ENCODE results near the gene LNX1.

Gene LNX1

DNA sequence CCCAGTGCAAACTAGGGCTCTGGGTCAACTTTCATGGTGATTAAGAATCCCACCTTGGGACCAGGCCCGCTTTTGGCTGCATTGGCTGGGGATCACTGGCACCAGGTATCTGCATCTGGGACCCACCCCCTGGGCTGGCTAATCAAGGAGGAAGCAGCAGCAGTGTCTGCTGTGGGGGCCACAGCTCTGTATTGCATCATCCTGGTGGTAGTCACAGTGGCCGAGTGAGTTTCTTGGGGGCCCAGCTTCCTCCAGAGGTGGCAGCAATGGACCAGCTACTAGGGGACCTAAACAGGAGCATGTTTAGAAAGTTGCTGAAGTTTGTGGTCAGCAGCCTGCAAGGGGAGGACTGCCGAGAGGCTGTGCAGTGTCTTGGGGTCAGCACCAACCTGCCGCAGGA is 15.7 kb downstream of the LNX1 start:
- in situ Hi-C loops (cut with MboI; ENCODE audit: low sequenced_read_pairs) = no loop called here

DNA sequence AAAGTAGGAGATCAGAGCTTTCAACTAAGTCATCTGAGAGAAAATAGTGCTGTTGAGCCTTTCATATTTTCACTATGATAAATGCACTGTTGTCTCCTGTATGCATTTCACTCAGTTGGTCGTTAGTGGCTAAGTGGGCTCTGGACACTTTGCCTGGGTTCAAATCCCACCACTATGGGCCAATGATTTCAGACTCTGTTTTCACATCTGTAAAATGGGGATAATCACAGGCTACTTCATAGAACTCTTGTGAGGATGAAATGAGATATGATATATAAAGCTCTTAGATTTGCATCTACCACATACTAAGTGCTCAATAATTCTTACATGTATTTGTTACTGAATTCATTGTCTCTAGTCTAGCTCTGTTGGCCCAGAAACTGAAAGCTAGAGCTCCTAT is 16.8 kb downstream of the LNX1 start:
- in situ Hi-C loops (cut with MboI; ENCODE audit: low sequenced_read_pairs) = no loop called here

DNA sequence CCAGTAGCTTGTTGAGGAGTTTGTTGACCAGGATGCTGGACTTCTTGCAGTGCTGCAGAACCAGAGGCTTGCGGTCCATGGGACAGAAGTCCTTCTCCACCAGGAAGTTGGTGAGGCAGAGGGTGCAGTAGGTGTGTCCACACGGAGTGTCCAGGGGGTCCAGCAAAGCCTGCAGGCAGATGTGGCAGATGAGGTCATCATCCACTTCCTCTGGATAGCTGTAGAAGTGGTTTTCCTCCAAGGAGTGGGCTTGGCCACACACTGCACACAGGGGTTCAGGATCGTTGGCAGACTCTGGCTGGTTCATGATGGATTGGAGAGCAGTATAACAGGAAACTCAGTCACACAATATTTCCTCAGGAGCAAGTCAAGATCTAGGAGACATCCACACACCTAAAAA is 17.6 kb downstream of the LNX1 start:
- in situ Hi-C loops (cut with MboI; ENCODE audit: low sequenced_read_pairs) = no loop called here

DNA sequence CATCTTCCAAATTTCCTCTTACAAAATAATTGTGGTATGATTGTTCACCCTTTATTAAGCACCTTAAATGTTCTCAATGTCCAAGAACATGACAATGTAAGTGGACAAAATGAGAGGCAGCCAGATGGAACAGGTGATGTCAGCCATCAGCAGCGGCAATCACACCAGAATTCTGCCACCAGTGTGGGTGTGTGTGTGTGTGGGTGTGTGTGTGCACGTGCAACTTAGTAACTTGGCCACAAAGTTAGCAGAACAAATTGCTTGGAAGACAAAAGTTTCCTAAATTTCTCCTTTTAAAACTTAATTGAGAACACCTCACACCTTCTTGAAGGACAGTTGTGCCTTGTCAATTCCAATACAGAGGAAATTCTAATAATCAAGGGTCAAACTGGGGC is 18.7 kb downstream of the LNX1 start:
- in situ Hi-C loops (cut with MboI; ENCODE audit: low sequenced_read_pairs) = no loop called here

DNA sequence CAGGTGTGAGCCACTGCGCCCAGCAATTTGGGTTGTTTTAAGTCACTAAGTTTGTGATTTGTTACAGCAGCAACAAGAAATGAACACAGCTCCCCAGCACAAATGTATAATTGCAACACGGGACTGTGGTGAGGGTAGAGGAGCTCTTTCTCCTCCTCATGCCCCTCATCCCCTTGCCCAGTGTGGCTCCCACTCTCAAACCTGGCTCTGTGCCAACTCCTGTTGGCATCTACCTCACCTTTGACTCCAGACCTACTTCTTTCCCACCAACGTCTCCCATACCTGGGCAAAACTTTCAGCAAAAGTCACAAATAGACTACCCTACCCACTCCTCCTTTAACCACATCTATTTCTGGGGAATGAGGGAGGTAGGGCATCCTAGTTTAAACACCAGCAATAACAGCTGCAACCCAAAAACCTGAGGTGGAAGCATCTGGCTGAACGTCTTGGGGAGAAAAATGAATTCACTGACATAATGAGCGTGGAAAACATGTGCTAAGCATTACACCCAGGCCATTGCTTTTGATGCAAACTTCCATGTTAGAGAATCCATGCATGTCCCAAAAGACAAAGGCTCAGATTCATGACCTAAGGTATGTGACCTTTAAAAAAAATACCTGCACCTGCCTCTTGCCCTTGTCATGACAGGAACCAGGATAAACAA is 19.2 kb downstream of the LNX1 start:
- in situ Hi-C loops (cut with MboI; ENCODE audit: low sequenced_read_pairs) = no loop called here

DNA sequence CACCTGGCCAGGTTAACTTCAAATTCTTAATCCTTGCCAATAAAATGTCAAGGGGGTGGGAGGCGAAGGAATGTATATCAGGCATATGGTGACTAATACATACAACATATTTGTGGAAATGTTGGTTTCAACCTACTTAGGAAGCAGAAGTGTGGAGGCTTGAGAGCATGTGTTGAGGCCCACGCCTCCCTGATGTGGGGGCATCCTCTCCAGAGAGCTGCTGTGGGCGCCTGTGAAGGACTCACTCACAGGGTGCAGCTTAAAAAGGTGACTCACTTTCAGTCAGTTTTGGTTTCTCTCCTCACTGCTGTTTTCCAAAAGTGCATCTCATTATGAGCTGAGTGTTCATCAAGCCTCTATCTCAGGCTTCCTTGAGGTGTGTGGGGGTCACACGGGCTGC is 27.5 kb downstream of the LNX1 start:
- in situ Hi-C loops (cut with MboI; ENCODE audit: low sequenced_read_pairs) = no loop called here

DNA sequence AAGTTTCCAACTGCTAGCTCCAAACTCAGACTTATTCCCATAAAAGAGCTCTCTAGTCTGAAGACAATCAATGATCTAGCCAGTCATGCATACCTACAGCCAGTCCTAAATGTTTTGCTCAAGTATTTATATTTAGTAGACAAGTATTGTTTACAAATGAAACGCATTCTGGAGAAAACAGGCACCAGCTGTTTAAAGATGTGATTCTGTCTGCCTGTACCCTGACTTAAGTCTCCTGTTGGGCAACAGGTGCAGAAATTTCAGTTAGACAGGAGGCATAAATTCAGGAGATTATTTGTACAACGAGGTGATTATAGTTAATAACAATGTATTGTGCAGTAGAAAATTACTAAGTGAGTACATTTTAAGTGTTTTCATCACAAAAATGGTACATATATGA is 28.9 kb downstream of the LNX1 start:
- in situ Hi-C loops (cut with MboI; ENCODE audit: low sequenced_read_pairs) = no loop called here

DNA sequence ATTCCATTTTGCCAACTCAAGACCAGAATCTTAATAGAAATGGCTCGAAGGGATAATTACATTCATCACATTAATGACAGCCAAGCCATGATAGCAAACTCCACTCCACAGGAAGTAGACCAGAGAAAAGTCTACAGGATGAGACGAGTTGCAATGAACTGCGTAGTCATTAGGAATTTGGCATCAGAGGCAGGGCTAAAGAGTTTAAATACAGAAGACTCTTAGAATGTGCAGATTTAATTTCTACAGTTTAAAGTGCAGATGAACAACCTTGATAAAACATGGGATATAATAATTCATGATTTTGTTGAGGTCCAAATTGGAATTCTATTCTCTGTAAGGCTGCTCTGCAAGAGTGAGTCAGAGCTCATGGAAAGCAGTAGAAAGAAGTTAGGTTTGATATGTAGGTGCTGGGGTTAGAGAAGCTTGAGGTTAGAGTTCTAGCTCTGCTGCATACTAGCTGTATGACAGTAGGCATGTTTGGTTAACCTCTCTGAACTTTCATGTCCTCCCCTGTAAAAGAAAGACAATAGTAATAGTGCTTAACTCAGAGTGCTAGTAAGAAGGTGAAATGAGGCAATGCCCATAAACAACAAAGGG is 32.2 kb downstream of the LNX1 start:
- in situ Hi-C loops (cut with MboI; ENCODE audit: low sequenced_read_pairs) = no loop called here

DNA sequence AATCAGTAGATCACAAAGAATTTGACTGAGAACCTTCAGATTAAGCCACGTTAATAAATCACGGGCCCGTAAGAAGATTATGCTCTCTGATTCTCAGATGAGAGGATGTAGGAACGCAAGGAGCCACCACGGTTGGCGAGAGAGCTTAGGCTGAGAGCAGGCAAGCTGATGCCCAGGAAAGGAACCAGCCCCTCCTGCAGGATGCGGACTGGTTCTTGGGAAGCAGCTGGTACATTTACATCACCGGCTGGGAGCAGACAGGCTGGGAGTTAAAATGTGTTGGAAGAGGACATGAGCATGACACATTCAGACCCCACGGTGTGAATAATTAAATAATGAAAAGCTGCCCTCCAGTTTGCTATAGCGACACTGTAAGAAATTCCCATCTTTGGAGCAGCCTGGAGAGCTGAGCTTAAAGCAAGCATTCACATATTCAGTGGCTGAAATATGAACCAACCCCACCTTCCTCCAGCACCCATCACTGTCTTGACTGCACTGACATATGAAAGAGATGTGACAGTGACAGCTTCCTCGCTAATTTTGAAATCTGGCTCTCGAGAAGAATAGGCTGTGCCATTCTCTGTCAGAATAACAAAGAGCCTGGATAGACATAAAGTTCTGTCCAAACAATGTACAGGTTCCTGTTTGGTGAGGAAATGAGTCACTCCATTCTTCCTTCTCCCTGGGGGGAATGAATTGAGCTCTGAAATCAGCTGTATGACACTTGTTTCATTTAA is 33.1 kb downstream of the LNX1 start:
- in situ Hi-C loops (cut with MboI; ENCODE audit: low sequenced_read_pairs) = no loop called here

DNA sequence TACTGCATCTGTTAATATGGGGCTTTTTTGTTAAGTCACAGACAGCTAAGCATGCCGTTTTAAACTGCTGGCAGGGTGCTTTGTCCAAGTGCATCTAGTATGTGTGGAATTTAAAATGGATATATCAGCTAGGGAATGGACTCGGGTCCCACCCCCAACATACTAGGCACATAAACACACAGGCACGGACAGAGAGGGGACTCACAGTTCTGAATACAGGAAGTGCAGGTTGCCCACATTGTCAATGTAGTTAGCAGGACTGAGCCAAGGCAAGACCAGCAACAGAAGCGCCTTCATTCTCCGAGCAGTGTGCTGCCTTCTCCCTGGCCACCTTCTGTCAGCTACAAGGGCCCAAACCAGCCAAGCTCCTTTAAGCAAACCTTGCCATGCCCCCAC is 33.6 kb downstream of the LNX1 start:
- in situ Hi-C loops (cut with MboI; ENCODE audit: low sequenced_read_pairs) = no loop called here

DNA sequence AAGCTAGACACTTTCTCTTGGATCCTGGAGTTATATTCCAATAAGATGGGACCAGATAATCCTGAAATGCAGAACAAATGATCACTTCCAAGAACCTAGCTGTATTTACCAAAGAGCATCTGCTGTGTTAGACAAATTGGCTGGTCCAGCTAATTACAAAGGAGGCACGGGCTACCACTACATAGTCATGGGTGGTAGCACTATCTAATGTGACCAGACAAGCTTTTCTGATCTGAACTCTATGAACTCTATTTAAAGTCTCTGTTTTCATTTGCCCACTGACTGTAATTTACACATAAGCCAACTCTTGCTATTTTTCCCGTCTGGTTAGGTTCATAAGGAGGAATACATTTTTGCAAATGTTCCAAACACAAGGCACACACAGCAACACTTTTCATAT is 34.6 kb downstream of the LNX1 start:
- in situ Hi-C loops (cut with MboI; ENCODE audit: low sequenced_read_pairs) = no loop called here

DNA sequence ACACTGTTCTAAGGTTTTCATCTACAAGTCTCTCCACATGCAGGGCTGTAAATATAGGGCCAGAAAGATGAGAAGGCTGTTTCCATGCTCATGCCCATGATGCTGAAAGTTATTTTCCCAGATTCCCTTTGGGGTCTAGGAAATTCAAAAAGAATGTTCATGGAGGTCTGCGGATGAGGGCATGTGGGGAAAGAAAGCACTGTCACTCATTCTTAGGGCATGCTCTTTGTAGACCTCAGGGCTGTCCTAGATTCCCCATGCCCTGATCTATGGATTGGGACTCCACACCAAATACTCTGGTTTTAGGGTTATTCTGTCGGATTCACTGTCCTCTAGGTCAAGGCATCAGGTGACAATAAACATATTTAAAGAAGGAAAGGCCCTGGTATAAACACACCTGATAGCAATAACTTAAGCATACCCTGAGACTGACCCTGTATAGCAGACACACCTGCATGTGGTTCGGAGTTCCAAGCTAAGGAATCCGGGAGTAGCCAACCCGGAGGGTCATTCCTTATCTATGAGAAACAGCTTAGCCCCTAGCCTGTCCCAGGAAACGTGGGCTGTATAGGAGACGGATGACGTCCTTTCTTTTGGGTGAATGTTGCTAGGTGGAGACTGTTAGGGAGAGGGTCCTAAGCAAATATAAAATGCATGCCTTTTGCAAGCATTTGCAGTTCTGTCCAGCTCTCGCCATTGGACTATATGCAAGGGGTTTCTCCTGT is 37.6 kb downstream of the LNX1 start:
- in situ Hi-C loops (cut with MboI; ENCODE audit: low sequenced_read_pairs) = no loop called here

DNA sequence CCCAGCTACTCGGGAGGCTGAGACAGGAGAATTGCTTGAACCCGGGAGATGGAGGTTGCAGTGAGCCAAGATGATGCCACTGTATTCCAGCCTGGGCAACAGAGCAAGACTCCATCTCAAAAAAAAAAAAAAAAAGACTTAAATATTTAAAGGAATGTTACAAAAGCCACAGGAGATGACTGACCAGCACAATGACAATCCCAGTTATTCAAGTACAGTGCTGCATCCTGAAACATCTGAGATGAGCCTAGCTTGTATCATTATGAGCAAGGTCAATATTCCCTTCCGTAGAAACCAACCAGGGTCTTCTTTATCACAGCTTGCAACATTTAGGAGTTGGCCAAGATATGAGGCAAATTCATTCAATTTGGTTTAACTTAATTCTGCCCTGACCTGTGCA is 38.6 kb downstream of the LNX1 start:
- in situ Hi-C loops (cut with MboI; ENCODE audit: low sequenced_read_pairs) = no loop called here

DNA sequence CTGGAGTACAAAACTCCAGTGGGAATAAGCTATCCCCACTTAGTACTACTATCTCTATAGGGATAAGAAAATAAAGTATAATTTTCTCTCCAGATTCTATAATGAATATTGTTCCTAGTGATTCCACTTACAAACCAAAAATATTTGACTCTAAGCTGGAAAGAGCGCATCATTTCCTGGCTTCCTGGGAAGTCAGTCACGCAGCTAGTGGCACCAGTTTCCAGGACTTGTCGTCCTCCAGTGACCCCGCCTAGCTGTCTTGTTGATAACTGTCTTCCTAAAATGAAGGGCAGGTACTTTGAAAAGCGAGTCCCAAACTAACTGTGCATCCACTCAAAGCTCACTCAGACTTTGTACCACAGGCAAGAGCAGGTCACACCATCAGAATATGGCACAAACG is 39.3 kb downstream of the LNX1 start:
- in situ Hi-C loops (cut with MboI; ENCODE audit: low sequenced_read_pairs) = no loop called here

DNA sequence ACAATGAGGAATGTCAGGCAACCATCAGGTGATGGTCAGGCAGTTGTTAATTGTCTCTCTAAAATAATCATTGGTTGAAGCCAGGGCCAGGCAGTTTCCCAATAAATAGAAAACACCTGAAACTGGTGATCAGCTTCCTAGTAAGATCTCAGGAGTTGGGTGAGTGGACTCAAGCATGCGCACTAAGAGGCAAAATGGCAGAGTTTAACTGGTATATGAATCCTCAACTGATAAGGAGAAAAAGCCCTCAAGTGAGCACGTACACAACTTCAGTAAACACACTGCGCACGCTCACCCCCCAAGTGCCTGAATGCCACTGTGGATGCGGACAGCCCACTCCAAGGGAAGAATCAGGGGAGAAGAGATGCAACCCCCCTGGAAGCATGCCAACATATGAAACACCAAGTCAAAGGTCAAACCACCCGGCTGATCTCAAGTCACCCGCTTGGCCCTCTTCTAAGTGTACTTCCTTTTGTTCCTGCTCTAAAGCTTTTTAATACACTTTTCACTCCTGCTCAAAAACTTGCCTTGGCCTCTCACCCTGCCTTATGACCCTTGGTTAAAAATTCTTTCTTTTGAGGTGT is 39.9 kb downstream of the LNX1 start:
- in situ Hi-C loops (cut with MboI; ENCODE audit: low sequenced_read_pairs) = no loop called here

DNA sequence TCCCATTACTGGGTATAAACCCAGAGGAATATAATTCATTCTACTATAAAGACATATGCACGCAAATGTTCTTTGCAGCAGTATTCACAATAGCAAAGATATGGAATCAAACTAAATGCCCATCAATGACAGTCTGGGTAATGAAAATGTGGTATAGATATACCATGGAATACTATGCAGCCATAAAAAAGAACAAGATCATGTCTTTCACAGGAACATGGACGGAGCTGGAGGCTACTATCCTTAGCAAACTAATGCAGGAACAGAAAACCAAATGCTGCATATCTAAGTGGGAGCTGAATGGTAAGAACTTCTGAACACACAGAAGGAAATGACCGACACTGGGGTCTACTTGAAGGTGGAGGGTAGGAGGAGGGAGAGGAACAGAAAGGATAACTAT is 42.6 kb downstream of the LNX1 start:
- in situ Hi-C loops (cut with MboI; ENCODE audit: low sequenced_read_pairs) = no loop called here

DNA sequence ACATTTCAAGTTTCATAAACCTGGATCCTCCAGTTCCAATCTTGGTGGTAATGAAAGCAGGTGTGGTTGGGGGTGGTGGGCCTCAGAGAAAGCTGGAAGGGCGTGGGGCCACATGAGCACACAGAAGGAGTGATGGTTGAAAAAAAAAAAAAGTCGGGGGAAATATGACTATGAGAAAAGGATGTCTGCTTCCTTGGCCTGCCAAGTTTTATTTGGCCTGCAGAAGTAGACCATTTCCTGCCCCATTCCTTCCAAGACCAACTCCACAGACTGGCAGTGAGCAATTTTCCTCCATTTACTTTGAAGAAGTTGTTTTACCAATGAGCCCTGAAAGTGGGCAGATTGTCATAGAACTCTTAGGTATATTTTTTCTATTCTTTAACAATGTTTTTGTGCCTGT is 43.3 kb downstream of the LNX1 start:
- in situ Hi-C loops (cut with MboI; ENCODE audit: low sequenced_read_pairs) = no loop called here

DNA sequence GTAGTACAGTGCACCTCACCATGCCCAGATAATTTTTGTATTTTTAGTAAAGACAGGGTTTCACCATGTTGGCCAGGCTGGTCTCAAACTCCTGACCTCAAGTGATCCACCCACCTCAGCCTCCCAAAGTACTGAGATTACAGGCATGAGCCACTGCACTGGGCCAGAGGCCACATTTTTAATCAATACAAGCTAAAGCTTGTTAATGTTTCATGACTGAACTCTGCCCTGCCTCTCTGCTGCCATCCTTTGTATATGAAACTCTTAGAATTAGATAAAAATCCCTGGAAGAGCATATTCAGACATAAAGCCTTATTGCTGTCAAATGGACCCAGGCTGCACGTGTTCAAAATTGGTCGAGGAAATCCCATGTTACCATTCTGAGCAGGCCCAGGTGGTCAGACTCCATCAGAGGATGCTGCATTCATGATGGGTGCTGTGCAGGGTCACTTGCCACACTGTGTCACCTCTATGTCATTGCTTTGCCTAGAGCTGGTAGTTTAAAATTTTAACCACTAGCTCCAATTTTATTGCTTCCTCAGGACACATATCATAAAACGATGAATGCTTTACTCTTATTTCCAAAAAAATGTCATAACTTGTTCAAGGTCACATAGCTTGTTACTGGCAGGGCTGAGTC is 45.2 kb downstream of the LNX1 start:
- in situ Hi-C loops (cut with MboI; ENCODE audit: low sequenced_read_pairs) = no loop called here

DNA sequence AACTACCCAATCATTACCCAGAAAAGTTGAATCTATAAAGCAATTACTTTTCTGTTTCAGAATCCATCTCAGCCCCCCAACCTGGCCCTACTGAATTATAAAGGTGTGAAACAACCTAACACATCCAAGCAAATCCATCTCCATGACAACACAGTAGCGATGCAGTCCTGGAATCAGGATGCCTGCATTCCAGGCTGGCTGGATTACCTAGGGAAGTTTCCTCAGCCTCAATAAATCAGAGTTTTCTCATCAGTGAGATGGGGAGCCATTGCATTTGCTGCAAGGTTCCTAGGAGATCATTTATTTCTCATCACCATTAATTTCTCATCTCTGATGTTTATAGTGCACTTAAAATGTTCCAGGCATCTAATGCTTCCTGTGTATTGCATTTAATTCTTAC is 46.0 kb downstream of the LNX1 start:
- in situ Hi-C loops (cut with MboI; ENCODE audit: low sequenced_read_pairs) = no loop called here

DNA sequence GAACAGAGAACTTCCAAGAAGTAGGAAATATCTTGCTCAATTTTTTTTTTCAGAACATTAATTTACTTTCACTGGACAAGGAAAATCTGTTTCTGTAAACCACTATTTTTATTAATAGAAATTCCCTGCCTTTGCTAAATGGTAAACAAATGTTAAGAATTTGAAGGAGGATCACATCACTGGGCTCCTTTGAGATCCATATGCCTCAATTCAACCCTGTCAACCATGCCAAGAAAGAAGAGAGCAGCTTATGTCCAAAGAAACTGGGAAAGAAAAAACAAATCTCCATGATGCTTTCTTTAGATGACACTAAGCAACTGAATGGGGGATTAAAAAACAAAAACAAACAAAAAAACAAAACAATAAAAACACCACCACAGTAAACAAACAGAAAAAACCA is 47.7 kb downstream of the LNX1 start:
- in situ Hi-C loops (cut with MboI; ENCODE audit: low sequenced_read_pairs) = no loop called here

DNA sequence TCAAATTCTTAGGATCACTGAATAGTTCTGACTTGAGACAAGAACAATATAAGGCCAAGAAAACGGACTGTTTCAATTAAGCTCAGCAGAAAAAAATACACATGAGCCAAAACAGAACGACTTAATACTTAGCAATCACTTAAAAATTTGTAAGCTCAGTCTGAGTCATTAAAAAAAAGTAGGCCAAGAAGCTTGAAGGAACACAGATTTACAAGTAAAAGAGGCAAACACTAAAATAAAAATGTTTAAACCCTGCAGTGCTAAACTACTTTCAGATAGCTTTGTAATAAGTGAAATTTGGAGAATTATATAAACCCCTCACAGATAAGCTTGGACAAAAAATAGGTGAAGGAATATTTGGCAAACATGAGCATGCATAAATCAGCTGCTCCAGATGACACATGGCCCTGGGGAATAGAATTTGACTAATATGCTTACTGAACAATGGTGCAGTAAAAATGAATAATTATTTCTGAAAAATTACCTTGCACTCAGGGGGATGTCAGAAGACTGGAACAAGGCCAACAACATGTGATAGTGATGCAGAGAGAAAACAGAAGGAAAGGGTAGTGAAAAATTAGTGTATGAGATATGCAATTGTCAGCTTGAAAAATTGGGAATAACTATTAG is 49.6 kb downstream of the LNX1 start:
- in situ Hi-C loops (cut with MboI; ENCODE audit: low sequenced_read_pairs) = no loop called here
